ENCODE data around the gene KMT2C.
"Not testable (repeated sequence)": the region's sequence is repeated elsewhere in the genome, so short reads cannot be mapped to it uniquely, and the experiment has no call there.

The KMT2C gene

DNA sequence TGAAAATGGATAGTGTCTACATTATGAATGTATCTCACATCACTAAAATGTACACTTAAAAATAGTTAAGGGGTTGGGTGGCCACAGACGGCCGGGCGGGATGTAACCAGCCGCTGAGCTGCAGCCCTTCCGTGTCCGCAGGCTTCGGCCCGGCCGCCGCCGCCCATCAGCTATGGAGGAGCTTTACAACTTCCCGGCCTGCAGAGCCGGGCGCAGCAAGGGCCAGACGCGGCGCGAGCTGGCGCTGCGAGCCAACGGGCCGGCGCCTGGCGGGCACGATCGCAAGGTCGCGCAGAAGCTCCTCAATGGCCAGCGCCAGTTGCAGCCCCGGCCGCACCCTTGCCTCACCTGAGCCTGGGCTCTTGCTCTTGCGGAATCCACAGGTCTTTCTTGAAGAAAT lies 69.1 kb downstream of the KMT2C start:
- peak in 1 of 10 donors; percentile 61 for DNase-seq

DNA sequence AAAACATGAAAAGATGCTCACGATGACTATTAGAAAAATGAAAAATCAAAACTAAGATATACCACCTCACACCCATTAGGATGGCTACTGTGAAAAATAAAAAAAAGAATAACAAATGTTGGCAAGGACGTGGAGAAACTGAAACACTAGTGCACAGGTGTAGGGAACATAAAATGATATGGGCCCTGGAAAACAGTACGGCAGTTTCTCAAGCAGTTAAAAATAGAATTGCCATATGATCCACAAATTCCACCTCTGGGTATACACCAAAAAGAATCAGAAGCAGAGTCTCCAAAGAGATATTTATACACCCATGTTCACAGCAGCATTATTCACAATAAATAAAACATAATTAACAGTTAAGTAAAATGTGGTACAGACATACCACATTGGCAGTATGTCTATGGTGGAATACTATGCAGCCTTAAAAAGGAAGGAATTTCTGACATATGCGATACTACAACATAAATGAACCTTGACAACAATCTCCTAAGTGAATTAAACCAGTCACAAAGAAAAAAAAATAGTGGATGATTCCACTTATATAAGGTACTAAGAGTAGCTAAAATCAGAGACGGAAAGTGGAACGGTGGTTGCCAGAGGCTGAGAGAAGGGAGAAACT lies 69.7 kb downstream of the KMT2C start:
- DNase-seq, result no peak
- intact Hi-C loops (cut with DNase I), result no loop called here

More for the DNA sequence above, 69.1 kb downstream of the KMT2C start:
- intact Hi-C loops (cut with DNase I), result no loop called here

DNA sequence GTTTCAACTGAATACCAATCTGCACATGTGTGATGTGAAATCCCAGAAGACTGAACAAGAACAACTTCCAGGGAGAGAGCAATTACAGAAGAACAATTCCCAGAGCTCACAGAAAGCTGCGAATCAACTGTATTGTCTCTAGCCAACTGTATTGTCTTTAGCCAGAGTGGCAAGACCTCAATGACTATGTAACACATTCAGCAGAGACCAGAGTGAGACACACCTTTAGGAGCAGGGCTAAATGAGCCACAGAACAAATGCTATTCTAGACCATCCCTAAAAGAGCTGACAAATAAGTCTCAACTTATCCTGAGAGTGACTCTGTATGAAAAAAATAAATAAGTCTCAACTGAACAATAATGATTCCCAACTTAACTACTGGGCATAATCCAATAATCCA lies 72.0 kb downstream of the KMT2C start:
- intact Hi-C loops (cut with DNase I), result no loop called here
- DNase-seq, result no peak

DNA sequence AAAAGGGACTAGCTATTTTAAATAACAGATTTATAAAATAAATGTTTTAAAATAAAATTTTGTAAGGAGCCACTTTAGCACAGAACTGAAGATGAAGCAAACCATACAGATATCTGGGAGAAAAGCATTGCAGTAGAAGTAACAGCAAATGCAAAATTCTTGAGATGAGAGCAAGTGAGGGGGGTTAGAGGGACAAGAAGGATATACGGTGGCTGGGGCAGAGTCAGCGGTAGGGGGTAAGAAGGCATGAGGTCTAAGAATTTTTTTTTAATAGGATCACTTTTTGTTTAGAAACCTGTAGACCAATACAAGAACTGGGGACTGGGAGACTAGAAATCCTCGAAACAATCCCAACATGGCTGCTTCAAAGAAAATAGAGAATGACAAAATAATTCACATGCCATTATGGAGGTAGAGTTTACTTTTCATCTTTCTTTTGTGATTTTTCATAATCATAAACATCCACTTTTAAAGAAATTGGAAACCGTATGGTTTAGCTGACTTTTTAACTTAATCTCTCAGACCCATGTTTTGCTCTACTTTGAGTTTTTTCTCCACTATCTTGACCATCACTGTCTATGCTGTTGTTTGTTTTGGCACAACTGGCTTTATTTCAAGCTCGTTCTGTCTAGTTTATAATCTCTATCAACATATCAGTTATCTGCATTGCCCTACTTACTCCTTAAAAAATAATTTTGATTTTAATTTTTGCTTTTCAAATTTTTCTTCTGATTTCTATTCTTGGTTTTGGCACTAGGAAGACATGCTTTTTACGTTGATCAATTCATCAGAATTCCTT lies 73.5 kb downstream of the KMT2C start:
- intact Hi-C loops (cut with DNase I), result no loop called here
- no peak for DNase-seq

DNA sequence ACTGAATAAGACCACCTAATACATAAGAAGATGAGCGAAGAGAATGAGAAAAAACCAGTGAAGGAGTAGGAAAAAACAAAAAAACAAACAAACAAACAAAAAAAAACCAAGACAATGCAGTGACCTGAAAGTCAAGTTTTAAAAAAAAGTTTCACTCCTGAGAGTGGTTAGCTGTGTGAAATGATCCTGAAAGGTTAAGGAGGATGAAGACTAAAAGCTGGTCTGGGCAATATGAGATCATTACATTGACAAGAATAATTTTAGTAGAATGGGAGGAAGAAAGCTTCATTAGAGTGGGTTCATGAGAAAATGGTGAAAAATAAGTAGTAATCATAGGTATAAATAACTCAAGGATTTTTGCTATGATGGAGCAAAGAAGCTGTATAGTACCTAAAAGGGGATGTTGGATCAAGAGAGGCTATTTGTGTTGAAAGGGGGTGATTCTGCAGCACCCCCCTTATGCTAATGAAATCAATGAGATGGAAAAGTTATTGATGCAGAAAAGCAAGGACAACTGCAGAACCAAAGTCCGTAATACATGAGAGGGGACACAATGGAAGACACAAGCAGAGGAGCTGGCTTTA lies 80.2 kb downstream of the KMT2C start:
- DNase-seq, result no peak
- intact Hi-C loops (cut with DNase I), result no loop called here

DNA sequence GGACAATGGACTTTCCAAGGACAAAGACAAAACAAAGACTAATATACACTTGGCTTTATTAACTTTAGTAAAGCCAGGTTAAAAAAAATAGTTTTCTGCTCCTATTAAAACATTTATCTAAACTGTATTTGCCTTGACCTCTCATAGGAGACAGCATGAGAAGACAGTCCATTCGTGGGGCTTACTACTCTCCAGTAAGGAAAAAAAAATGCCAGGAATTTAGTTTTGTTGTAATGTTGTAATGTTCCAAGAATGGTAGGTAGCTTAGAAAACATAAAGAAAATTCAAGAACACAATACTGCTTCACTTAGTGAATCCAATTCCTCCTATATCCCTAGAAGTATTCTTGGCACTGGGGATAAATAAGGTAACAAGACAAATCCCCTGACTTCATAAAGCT lies 81.7 kb downstream of the KMT2C start:
- intact Hi-C loops (cut with DNase I), result no loop called here
- no peak for DNase-seq

DNA sequence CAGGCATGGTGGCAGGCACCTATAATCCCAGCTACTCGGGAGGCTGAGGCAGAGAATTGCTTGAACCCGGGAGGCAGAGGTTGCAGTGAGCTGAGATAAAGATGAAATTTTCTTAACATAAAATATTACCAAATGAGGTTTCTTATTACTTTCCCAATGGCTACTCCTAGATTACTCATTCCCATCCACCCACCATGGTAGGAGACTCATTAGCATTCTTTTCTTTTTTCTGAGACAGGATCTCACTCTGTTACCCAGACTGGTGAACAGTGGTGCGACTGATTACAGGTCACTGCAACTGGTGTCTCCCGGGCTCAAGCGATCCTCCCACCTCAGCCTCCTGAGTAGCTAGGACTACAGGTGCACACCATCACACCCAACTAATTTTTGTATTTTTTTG lies 82.5 kb downstream of the KMT2C start:
- intact Hi-C loops (cut with DNase I), result not testable (repeated sequence)

DNA sequence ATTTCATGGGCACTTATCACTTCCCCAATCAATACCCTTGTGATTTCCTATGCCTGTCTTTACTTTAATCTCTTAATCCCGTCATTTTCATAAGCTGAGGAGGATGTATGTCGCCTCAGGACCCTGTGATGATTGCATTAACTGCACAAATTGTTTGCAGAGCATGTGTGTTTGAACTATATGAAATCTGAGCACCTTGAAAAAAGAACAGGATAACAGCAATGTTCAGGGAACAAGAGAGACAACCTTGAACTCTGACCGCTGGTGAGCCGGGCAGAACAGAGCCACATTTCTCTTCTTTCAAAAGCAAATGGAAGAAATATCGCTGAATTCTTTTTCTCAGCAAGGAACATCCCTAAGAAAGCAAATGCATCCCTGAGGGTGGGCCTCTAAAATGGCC lies 84.1 kb downstream of the KMT2C start:
- intact Hi-C loops (cut with DNase I); DNase-seq: not testable (repeated sequence)

More for the DNA sequence above, 82.5 kb downstream of the KMT2C start:
- DNase-seq, result not testable (repeated sequence)

DNA sequence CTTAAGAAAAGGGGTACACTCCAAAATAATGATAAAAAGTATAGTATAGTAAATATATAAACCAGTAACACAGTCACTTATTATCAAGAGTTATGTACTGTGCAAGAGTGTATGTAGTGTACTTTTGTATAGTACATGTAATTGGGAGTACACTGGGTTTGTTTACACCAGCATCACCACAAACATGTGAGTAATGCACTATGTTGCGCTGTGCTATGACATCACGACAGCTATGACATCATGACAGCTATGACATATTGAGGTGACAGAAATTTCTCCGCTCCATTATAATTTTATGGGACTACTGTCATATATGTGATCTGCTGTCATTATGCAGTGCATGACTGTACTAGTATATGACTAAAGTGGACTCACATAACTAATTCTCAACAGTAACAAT lies 84.6 kb downstream of the KMT2C start:
- no peak for DNase-seq
- intact Hi-C loops (cut with DNase I), result no loop called here

DNA sequence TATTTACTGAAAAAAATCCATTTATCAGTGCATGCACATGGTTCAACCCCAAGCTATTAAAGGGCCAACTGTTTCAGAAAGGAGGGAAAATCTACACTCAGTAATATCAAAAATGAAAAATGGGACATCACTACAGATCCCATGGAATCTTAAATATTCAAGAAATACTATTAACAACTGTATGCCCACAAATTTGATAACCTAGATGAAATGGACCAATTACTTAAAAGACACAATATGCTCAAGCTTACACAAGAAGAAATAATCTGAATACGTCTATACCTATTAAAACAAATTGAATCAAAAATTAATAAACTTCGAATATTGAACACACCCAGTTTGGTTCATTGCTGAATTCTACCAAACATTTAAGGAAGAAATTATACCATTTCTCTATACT lies 87.9 kb downstream of the KMT2C start:
- DNase-seq, result no peak
- intact Hi-C loops (cut with DNase I), result no loop called here

DNA sequence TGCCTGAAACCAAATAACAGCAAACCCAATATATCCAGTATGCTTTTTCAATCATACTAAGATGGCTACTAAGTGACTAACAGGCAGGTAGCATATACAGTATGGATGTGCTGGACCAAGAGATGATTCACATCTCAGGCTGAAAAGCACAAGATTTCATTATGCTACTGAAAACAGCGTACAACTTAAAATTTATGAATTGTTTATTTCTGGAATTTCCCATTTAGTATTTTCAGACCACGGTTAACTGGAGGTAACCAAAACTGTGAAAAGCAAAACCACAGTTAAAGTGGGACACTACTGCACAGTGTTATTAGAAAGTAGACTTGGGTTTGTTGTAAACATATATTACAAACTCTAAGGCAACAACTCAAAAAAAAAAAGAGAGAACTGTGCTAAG lies 91.5 kb downstream of the KMT2C start:
- intact Hi-C loops (cut with DNase I), result loop anchor here (5.0 kb wide), 1 partner anchor 83 kb away; no protein-coding TSS in a partner anchor

DNA sequence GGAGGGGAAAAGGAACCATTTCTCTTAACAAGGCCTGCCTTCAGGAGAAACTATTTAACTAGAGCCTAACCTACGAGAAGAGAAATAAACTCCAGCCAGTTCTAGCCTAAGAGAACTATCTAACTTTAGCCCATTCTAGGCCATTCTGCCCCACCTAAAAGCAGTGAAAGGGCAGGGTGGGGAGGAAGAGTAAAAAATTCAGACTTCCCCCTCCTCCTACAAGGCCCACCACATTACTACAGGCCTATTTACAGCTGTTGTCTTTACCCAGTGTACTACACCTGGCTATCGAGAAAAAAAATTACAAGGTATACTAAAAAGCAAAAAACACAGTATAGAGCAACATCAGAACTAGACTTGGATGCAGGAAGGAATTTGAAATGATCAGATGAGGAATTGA lies 93.0 kb downstream of the KMT2C start:
- intact Hi-C loops (cut with DNase I), result loop anchor here (5.0 kb wide), 1 partner anchor 85 kb away; no protein-coding TSS in a partner anchor
- DNase-seq, result no peak

More for the DNA sequence above, 91.5 kb downstream of the KMT2C start:
- no peak for DNase-seq

DNA sequence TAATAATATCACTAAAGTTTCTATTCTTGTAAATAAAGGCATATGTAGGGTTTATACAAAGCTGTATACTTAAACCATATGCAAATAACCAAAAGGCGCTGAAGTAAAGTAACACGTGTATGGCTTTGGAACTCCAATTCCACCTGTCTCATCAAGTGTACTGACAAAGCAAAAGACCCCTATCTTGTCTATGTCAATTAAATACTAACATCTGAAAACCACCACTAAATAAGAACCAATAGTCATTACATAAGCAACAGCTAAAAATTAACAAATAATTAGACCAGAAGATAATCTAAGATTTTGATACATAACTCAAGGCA lies 93.9 kb downstream of the KMT2C start:
- DNase-seq, result no peak
- intact Hi-C loops (cut with DNase I), result loop anchor here (5.0 kb wide), 1 partner anchor 85 kb away; no protein-coding TSS in a partner anchor

DNA sequence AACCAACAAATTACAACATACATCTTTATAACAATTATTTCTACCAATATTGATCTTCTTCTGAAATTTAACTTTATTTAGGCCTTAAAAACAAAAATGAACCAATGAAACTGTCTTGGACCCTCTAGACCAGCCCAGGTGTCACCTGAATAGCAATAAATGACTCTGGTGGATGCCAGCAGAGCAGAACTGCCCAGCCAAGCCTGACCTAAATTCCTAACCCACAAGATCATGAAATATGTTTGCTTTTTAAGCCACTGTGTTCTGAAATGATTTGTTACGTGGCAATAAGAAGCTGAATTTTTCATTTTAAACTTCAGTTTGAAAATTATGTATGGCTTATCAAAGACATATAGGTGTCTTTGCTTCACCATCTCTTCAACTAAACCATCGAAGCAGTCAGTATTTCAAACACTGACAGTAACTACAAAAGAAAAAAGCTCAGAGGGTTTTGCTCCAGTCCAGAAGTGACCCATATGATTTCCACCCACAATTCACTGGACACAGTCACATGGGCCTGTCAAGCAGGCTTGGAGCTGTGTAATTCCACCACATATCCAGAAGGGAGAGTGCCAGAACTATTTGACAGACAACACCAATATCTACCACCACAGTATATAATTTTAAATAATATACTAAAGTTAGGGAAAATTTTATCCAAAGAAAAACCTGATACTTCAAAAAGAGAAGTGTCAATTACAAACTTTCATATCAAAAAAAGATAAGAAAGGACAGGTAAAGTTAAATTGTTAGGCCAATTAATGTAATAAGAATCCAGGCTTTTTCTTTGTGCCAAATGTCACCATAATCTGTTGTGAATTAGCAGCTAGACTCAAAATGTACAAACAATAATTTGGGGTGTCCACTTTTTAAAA lies 94.5 kb downstream of the KMT2C start:
- DNase-seq, result peak in 2 of 10 donors; percentile 21 to 42
- intact Hi-C loops (cut with DNase I), result loop anchor here (5.0 kb wide), 1 partner anchor 86 kb away; no protein-coding TSS in a partner anchor

DNA sequence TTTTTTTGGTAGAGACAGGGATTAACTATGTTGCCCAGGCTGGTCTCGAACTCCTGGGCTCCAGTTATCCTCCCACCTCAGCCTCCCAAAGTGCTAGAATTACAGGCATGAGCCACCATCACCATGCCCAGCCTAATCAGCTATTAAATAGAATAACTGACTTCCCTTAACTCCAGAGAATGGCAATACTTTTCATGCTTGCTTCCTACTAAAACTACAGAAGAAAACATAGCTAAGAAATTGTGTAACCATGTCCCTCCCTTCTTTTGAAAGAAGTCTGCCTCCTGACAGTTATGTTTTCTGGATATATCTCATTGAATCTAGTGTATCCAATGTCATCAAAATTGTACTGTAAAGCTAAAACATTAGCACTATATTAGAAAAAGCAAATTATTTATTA lies 95.6 kb downstream of the KMT2C start:
- DNase-seq, result no peak
- intact Hi-C loops (cut with DNase I), result loop anchor here (5.0 kb wide), 1 partner anchor 87 kb away; no protein-coding TSS in a partner anchor

DNA sequence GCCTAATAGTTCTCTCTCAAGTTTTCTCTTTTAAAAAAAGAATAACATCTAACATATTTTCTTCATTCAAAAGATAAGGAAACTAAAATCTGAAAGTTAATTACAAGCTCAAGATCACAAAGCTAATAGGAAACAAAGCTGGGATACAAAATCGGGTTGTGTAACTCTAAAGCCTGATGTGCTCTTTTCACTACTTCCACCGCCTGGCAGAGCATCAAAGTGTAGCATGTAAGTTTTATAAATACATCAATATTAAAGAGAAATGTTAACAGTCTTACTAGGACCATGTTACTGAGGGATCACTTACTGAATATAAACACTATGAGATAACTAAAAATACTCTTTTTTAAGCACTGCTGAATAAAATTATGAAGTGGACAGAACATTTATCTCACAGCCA lies 97.2 kb downstream of the KMT2C start:
- intact Hi-C loops (cut with DNase I), result loop anchor here (5.0 kb wide), 2 partner anchors 124 to 369 kb away; no protein-coding TSS in a partner anchor
- DNase-seq, result no peak

DNA sequence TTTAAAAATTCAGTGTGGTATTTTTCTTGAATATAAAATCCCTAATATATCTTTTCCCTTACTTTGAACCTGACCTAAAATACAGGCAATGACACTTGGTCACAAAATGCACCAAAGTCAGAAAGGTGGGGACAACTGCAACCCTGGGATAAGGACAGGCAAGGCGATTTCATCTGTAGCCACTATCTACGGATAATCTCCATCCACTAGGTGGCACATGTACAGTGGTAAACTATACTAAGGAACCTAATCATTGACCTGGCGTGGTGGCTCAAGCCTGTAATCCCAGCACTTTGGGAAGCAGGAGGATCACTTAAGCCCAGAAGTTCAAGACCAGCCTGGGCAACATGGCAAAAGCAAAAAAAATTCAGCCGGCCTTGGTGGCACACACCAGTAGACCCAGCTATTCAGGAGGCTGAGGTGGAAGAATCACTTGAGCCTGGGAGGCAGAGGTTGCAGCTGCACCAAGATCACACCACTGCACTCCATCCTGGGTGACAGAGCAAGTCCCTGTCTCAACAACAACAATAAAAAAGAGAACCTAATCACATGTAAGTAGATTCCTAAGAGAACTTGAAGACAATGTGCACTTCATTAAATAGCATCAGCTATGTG lies 98.9 kb downstream of the KMT2C start:
- intact Hi-C loops (cut with DNase I), result loop anchor here (5.0 kb wide), 2 partner anchors 125 to 370 kb away; no protein-coding TSS in a partner anchor
- DNase-seq, result no peak

DNA sequence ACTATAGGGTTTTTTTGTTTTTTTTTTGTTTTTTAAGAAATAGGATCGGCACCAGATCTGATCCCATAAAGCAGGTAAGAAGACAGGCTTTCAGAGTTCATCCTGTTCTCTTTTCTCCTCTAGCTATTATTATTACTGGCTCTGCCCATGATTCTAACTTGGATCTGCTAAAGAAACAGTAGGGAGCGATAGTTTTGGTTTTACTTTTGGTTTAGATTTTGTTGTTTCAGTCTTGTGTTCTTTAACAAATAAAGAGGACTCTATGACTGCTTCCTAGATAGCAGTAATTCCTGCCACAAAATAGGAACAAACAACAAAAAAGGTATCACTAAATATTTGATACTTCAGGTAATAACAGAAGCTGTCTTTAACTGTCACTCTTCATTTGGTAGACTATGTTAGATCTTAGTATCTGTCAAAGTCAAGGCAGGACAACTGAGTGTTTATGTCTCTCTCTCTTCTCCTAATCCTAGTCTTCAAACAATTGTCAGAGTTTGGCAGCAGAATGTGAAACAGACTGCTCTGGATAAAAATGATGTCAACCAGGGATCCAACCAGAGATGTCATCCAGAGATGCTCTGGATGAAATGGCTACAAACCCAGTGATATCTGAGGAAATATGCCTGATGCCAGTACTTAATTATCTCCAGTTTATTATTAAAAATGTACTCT lies 99.8 kb downstream of the KMT2C start:
- DNase-seq, result no peak

DNA sequence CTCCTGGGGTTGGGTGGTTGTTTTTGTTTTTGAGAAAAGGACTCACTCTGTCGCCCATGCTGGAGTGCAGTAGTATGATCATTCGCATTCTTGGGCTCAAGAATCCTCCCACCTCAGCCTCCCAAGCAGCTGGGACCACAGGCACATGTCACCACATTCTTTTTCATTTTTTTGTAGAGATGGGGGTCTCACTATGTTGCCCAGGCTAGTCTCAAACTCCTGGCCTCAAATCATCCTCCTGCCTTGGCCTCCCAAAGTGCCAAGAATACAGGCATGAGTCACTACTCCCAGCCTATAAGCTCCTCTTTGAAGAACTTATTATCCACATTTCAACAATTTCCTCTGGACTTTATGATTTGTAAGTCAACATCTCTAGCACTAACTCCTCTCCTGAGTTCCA lies 102.7 kb downstream of the KMT2C start:
- no peak for DNase-seq

More for the DNA sequence above, 99.8 kb downstream of the KMT2C start:
- intact Hi-C loops (cut with DNase I), result loop anchor here (5.0 kb wide), 2 partner anchors 126 to 371 kb away; no protein-coding TSS in a partner anchor

More for the DNA sequence above, 102.7 kb downstream of the KMT2C start:
- intact Hi-C loops (cut with DNase I), result no loop called here

Measured in posterior cingulate gyrus (tissue), 11 donors.